DOHH2 (cell line): ENCODE results near the gene ABCC2.

Experiments
- CTCF ChIP-seq: fragments of 200-600 bp; sonication (generic); IDR thresholded peaks from one replicate; pipeline ENCODE4 v1.5.1; 2014; ENCODE audit warnings: antibody characterized with exemption, mild to moderate bottlenecking, low read depth, low read length; ENCODE audit not compliant: poor library complexity, severe bottlenecking
- EZH2phosphoT487 ChIP-seq: fragments of 200-600 bp; sonication (generic); IDR thresholded peaks from 2 replicates; pipeline ENCODE4 v1.6.1; 2017; ENCODE audit warnings: borderline replicate concordance, mild to moderate bottlenecking, antibody characterized with exemption, low read length, moderate library complexity, mixed read lengths

- TF ChIP-seq CTCF = no peak
- TF ChIP-seq EZH2phosphoT487 = no peak
These were observed 87.2 kb downstream of the ABCC2 start for GRCh38 chr10:99869581-99870122.
